Activated naive CD8-positive, alpha-beta T cell treated with anti-CD3 and anti-CD28 coated beads, Interleukin-2, amount 50 U/mL, for 24 hours (primary cell): ENCODE measurements around the gene SBF2.

Source experiments
- ATAC-seq: fragments of 150-1000 bp; cut with Tn5 transposase; one replicate; pipeline ENCODE4 v1.10.0; 2021
- DNase-seq: peaks from one replicate; pipeline ENCODE4 v3.0.0; 2021
- H3K27ac Mint-ChIP-seq: one replicate; pipeline ENCODE4 v1.8.0; 2021; ENCODE audit warnings: mild to moderate bottlenecking, mixed read lengths
- H3K27me3 Mint-ChIP-seq: one replicate; pipeline ENCODE4 v1.8.0; 2021; ENCODE audit warnings: mixed read lengths
- H3K36me3 Mint-ChIP-seq: one replicate; pipeline ENCODE4 v1.8.0; 2021; ENCODE audit warnings: low read depth, mixed read lengths
- H3K4me1 Mint-ChIP-seq: one replicate; pipeline ENCODE4 v1.8.0; 2021; ENCODE audit warnings: mixed read lengths
- H3K4me3 Mint-ChIP-seq: one replicate; pipeline ENCODE4 v1.8.0; 2021; ENCODE audit warnings: mild to moderate bottlenecking, moderate library complexity, mixed read lengths
- H3K9me3 Mint-ChIP-seq: one replicate; pipeline ENCODE4 v1.8.0; 2021; ENCODE audit warnings: mixed read lengths

Gene SBF2

DNA sequence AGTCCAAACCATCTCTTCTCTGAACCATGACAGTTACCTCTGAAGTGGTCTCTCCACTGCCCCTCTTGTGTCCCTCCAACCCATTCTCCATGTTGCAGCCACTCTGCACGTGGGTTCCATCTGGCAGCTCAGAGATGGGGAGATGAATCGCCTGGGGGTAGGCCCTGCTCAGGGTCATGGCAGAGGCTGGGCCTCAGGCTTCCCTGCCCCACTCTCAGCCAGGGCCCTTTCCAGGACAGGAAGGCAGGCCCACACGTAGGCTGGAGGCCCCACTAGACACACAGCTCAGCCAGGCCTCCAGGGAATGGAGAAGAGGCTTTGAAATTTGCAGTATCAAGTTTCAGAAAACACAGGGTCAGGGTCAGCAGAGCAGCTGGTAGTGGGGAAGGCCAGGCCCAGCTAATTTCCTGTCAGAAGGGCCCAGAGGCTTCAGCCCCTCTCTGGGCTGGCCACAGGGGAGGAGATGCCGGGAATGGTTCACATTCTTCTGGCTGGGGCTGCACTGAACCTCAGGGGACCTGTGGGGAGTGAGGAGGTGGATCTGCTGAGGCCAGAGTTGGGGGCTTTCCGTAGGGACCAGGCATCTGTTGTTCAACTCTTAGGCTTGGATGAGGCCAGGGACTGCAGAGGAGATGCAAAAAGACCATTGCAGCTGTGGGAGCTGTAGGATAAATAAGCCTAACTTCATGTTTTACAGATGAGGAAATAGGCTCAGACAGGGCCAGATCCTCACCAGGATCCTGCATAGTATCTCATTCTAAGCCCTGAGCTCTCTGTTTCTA is 528.5 kb downstream of the SBF2 start:
- Mint-ChIP-seq H3K4me3 (no peak overlapping the region), H3K36me3 (peaks cover 11% of the 10 kb centered on the region), H3K4me1 (peaks cover 21% of the 10 kb centered on the region), H3K27me3 (no peaks in the 10 kb centered on the region), H3K9me3 (no peaks in the 10 kb centered on the region), H3K27ac (no peak overlapping the region)
- no peak for DNase-seq
- peak; percentile 35 for ATAC-seq

DNA sequence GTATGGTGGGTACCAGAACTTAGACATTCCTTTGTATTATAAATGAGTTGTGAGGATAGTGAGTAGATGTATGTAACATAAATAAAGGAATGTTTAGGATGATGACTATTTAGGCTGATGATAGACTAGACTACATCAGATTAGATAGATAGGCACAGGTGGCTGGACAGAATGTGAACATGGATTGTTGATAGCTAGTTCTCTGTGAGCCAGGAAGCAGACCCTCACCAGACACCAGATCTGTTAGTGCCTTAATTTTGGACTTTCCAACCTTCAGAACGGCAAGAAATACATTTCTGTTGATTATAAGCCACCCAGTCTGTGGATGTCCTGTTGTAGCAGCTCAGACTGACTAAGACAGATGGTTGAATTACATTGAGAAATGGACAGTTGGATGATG is 530.7 kb downstream of the SBF2 start:
- no peak for ATAC-seq
- Mint-ChIP-seq H3K9me3 (no peaks in the 10 kb centered on the region), H3K4me3 (no peak overlapping the region), H3K27me3 (no peaks in the 10 kb centered on the region), H3K4me1 (peaks cover 39% of the 10 kb centered on the region), H3K27ac (no peak overlapping the region), H3K36me3 (peaks cover 9% of the 10 kb centered on the region)
- DNase-seq = no peak

- DNase-seq (no peak), ATAC-seq (no peak)
- no peak overlapping the region for H3K27ac Mint-ChIP-seq
- H3K4me1 Mint-ChIP-seq = peaks cover 43% of the 10 kb centered on the region
- no peaks in the 10 kb centered on the region for H3K9me3 Mint-ChIP-seq
- H3K36me3 Mint-ChIP-seq = peaks cover 9% of the 10 kb centered on the region
- no peaks in the 10 kb centered on the region for H3K27me3 Mint-ChIP-seq
- H3K4me3 Mint-ChIP-seq = no peak overlapping the region
Observed at GRCh38 chr11:9762531-9762930, 531.5 kb downstream of the SBF2 start.

- H3K4me1 Mint-ChIP-seq = peaks cover 51% of the 10 kb centered on the region
- no peak overlapping the region for H3K4me3 Mint-ChIP-seq
- no peaks in the 10 kb centered on the region for H3K9me3 Mint-ChIP-seq
- no peaks in the 10 kb centered on the region for H3K27me3 Mint-ChIP-seq
- H3K27ac Mint-ChIP-seq = peak overlapping the region; percentile 15
- DNase-seq (no peak), ATAC-seq (no peak)
- peaks cover 9% of the 10 kb centered on the region for H3K36me3 Mint-ChIP-seq
Observed at GRCh38 chr11:9761441-9761945, 532.5 kb downstream of the SBF2 start.

- no peak for DNase-seq
- Mint-ChIP-seq H3K36me3 (peaks cover 9% of the 10 kb centered on the region), H3K27me3 (no peaks in the 10 kb centered on the region), H3K27ac (peak overlapping the region; percentile 99), H3K4me1 (peaks cover 56% of the 10 kb centered on the region), H3K9me3 (no peaks in the 10 kb centered on the region), H3K4me3 (peak overlapping the region; percentile 85)
- ATAC-seq = no peak
Observed at GRCh38 chr11:9760193-9760575, 533.8 kb downstream of the SBF2 start.

DNA sequence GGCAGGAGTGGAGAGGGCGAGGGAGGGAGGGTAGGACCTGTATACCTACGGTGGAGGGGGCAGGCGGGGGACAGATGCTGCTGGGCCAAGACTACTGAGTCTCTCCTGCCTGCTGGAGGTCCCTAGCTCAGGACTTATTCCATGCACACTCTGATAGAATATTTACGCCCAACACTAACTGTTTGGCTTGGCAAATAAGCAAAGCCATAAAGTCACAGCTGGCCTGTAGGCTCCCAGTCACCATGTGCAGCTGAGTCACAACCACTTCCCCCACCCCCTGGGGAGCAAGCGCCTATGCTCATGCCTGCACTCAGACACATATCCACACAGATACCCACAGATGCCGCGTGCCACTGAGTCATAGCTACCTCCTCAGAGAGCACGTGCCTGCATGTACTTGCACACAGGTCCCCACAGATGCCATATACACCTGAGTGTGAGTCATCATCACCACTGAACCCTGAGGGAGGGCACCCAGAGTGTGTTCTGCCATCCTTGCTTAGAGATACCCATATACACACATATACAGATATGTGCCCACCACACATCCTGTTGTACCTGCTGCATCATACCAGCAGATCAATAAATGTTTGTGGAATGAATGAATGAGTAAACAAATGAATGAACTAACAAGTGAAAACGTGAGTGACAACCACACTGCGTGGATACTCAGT is 534.4 kb downstream of the SBF2 start:
- Mint-ChIP-seq H3K36me3 (peaks cover 9% of the 10 kb centered on the region), H3K4me3 (peak overlapping the region; percentile 85), H3K4me1 (peaks cover 55% of the 10 kb centered on the region), H3K27me3 (no peaks in the 10 kb centered on the region), H3K27ac (peak overlapping the region; percentile 99), H3K9me3 (no peaks in the 10 kb centered on the region)
- DNase-seq (peak; percentile 89), ATAC-seq (peak; percentile 88)

DNA sequence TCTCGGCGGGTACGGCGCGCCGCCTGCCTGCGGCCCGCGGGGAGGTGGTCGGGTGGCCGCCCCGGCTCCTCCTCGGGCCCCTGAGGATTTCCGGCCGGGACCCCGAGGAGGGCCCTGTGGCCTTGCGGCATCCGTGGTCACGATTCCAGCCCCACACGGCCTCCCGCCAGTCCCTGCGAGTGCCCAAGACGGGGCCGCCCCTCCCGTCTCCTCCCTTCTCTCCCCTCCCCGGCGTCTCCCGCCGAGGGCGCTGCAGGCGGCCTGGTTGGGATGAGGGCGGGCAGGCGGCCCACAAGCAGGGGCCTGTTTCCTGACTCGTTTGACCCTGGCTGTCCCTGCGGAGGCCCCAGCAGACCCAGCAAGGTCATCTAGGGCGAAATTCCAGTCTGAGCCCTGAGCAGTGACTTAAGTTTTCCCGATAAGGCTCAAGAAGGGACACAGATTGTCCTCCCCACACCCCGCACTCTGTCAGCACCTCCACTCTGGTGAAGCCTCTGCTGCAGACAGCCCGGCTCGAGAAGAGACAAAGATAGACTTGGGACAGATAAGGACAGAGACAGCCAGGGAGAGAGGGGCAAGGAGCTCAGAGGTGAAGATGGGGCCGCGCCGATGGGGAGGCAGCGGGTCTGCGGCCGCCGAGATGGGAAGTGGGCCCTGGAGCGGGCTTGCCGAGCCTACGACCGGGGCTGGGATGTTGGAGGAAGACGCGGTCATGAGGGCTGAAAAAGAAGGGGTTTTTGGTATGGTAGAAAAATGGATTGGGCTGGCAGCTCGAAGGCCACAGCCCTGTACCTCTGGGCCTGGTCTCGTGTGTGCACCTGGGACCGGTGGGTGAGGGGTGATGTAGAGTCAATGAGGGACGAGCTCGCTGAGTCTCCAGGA is 535.1 kb downstream of the SBF2 start:
- H3K27me3 Mint-ChIP-seq = no peaks in the 10 kb centered on the region
- peaks cover 59% of the 10 kb centered on the region for H3K4me1 Mint-ChIP-seq
- DNase-seq (peak; percentile 71), ATAC-seq (peak; percentile 26)
- peak overlapping the region; percentile 99 for H3K27ac Mint-ChIP-seq
- peaks cover 5% of the 10 kb centered on the region for H3K36me3 Mint-ChIP-seq
- peak overlapping the region; percentile 85 for H3K4me3 Mint-ChIP-seq
- no peaks in the 10 kb centered on the region for H3K9me3 Mint-ChIP-seq

DNA sequence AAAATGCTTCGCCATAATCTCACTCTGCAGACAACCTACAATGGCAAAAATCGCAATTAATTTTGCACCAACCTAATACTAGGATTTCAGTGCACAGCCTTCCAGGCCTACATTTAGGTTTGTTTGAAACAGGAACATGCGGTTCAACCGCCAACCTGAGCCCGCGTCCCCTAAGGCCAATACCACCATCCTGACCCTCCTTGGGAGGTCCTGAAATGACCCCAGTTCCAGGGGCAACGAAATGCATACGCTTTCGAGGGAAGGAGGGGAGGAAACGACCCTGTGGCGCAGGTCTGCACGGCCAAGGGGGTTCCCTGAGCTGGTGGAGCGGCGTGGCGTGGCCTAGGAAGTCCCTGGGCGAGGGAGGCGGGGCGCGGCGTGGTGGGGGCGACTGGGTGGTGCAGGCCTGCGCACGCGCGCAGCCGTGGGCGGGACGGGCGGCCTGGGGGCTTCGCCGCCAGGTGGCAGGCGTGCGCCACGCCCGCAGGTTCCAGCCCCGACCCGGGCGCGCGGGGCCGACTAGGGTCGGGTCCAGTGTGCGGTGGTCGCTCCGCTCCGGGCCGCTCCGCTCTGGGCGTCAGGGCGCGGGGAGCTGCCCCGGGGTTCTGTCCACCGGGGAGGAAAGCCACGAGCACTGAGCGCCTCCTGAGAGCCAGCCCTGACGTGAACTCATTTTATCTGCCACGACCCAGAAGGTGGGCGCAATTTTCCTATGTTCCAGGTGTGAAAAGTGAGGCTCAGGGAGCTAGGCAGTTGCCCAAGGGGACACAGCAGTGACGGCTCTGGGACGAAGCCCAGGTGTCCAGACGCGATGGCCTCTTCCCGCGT is 536.0 kb downstream of the SBF2 start:
- Mint-ChIP-seq H3K4me1 (peaks cover 66% of the 10 kb centered on the region), H3K27me3 (no peaks in the 10 kb centered on the region), H3K27ac (peak overlapping the region; percentile 94), H3K9me3 (no peaks in the 10 kb centered on the region), H3K36me3 (peaks cover 5% of the 10 kb centered on the region), H3K4me3 (peak overlapping the region; percentile 85)
- DNase-seq (peak; percentile 95), ATAC-seq (peak; percentile 51)

DNA sequence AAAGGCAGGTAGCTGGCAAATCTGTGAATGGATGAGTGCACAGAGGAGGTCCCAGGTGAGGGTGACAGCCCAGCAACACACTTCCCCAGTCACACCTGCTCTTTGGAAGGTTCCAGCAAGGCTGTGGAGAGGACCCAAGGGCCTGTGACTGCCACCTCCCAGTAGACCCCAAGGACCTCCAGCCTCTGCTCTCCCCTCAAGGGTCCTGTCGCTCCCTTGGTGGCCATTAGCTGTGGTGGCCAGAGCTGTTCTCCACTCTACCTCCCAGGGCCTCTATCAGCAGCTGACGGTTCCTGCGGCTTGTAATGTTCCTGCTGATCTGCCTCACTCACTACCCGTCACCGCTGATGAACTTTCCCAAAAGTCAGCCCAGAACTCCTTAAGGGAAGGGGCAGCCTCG is 537.1 kb downstream of the SBF2 start:
- H3K27ac Mint-ChIP-seq = no peak overlapping the region
- H3K9me3 Mint-ChIP-seq = no peaks in the 10 kb centered on the region
- H3K4me1 Mint-ChIP-seq = peaks cover 70% of the 10 kb centered on the region
- peaks cover 1% of the 10 kb centered on the region for H3K36me3 Mint-ChIP-seq
- no peak for ATAC-seq
- no peak for DNase-seq
- no peak overlapping the region for H3K4me3 Mint-ChIP-seq
- no peaks in the 10 kb centered on the region for H3K27me3 Mint-ChIP-seq

DNA sequence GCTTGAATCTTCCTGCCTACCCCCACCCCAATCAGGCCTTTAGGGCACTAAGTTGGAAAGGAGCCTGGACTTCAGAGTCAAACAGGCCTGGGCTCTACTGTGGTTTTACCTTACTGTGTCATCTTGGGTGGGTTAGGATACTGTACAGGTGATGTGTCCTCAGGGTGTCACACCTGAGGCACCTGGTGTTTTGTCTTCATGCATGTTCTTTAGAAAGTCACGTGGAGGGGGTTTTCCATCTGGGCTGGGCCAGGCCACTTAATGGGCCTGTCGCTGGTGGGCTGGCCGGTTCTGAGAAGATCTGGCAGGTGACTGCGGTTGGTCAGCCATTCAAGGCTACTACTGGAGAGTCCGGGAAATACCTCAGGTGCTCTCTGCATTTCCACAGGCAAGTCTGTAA is 537.6 kb downstream of the SBF2 start:
- peaks cover 65% of the 10 kb centered on the region for H3K4me1 Mint-ChIP-seq
- peaks cover 1% of the 10 kb centered on the region for H3K36me3 Mint-ChIP-seq
- ATAC-seq = no peak
- no peak for DNase-seq
- H3K27ac Mint-ChIP-seq = peak overlapping the region; percentile 34
- no peaks in the 10 kb centered on the region for H3K9me3 Mint-ChIP-seq
- H3K27me3 Mint-ChIP-seq = no peaks in the 10 kb centered on the region
- no peak overlapping the region for H3K4me3 Mint-ChIP-seq

- DNase-seq (no peak), ATAC-seq (no peak)
- Mint-ChIP-seq H3K9me3 (no peaks in the 10 kb centered on the region), H3K4me1 (peaks cover 60% of the 10 kb centered on the region), H3K4me3 (no peak overlapping the region), H3K27ac (peak overlapping the region; percentile 56), H3K27me3 (no peaks in the 10 kb centered on the region), H3K36me3 (peaks cover 1% of the 10 kb centered on the region)
Observed at GRCh38 chr11:9755561-9756185, 538.3 kb downstream of the SBF2 start.

- no peak overlapping the region for H3K4me3 Mint-ChIP-seq
- no peaks in the 10 kb centered on the region for H3K9me3 Mint-ChIP-seq
- ATAC-seq = no peak
- peaks cover 4% of the 10 kb centered on the region for H3K36me3 Mint-ChIP-seq
- no peaks in the 10 kb centered on the region for H3K27me3 Mint-ChIP-seq
- H3K4me1 Mint-ChIP-seq = peaks cover 44% of the 10 kb centered on the region
- no peak for DNase-seq
- no peak overlapping the region for H3K27ac Mint-ChIP-seq
Observed at GRCh38 chr11:9754010-9754471, 540.0 kb downstream of the SBF2 start.

DNA sequence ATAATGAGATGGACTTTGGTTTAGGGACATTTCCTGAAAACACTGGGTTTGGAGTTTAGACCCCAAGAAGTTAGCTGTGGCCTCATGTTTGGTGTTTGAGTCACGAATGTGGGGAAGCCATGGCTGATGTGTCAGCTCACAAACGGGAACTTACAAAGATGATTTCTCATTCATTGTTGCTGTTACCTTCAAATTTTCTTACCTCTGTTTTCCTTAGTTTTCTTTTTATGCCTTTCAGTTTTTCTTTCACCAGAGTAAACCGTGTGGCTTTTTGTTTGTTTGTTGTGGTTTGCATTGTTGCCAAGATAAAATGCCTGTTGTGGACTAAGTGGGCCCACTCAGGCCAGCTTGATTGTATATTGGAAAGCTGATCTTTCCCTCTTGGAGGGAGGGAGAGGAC is 541.0 kb downstream of the SBF2 start:
- Mint-ChIP-seq H3K4me1 (peaks cover 48% of the 10 kb centered on the region), H3K9me3 (no peaks in the 10 kb centered on the region), H3K27me3 (no peaks in the 10 kb centered on the region), H3K36me3 (peaks cover 4% of the 10 kb centered on the region), H3K27ac (peak overlapping the region; percentile 77), H3K4me3 (no peak overlapping the region)
- DNase-seq = no peak
- ATAC-seq = no peak
